ENCODE results near the gene NFATC4.

The NFATC4 gene

DNA sequence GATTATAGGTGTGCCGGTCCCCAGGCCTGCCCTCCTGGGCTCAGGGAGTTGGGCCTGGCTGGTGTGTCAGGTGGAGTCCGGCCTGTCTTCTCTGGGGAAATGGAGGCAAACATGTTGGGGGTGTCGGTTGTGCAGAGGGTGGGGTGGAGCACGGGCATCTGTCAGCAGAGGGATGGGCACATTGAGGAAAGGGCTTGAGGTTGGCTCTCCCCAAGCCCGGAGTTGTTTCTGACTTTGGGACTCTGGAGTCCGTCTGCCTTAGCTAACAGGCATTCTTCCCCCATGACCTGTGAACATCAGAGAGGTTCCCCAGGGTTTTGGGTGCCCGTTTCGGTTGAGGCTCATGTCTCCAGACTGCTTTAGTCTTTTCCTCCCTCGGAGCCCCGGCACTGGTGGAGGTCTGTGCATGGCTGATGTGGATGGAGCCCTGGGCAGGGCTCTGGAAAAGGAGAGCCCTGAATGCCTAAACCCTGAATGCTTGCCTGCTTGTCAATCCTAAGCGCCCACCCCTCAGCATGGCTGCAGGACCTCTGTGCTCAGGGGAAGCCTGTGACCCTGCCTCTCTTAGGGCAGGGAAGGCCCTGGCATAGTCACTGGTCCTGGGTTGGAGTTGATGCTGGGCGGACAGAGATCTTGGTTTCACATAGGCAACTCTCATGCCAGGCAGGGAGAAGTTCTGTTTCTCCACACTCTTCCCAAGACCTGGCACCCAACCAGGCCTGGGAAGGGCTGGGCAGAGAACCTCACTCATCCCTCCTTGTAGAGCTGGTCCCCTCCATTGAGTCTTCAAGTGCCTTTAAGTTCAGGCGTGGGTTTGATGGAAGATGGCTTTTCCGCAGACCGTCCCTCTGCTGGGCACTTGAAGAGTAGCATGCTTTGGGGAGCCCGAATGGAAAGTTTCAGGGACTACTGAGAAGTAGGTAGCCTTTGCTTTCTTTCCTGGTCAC, 43.7 kb downstream of the NFATC4 start:
- peak; percentile 79 for FAIRE-seq

GRCh38 chr14:24414077-24414476, 46.1 kb downstream of the NFATC4 start:
- no peak for FAIRE-seq

- no peak for FAIRE-seq
These were observed 46.9 kb downstream of the NFATC4 start for GRCh38 chr14:24414732-24415420.

DNA sequence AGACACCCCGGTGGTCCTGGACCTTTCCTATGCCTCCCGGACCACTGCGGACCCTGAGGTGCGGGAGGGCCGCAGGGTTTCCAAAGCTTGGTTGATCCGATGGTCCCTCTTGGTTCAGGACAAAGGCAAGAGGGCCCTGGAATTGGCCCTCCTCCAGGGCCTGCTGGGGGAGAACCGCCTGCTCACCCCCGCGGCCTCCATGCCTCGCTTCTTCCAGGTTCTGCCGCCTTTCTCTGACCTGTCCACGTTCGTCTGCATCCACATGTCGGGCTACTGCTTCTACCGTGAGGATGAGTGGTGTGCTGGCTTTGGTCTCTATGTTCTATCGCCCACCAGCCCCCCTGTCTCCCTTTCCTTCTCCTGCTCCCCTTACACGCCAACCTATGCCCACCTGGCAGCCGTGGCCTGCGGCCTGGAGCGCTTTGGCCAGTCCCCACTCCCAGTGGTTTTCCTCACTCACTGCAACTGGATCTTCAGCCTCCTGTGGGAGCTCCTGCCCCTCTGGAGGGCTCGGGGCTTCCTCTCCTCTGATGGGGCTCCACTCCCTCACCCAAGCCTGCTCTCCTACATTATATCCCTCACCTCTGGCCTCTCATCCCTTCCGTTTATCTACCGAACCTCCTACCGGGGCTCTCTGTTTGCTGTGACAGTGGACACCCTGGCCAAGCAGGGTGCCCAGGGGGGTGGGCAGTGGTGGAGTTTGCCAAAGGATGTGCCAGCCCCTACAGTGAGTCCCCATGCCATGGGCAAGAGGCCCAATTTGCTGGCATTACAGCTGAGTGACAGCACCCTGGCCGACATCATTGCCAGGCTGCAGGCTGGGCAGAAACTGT, 47.7 kb downstream of the NFATC4 start:
- no peak for FAIRE-seq

DNA sequence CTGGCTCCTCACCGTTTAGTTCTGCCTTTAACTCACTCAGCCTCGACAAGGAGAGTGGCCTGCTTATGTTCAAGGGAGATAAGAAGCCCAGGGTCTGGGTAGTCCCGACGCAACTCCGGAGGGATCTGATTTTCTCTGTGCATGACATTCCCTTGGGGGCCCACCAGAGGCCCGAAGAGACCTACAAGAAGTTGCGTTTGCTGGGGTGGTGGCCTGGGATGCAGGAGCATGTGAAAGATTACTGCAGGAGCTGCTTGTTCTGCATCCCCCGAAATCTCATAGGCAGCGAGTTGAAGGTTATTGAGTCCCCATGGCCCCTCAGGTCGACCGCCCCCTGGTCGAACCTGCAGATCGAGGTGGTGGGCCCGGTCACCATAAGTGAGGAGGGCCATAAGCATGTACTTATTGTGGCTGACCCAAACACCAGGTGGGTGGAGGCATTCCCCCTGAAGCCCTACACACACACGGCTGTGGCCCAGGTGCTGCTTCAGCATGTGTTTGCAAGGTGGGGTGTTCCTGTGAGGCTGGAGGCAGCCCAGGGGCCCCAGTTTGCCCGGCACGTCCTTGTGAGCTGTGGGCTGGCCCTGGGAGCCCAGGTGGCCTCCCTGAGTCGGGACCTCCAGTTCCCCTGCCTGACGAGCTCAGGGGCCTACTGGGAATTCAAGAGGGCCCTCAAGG, 48.4 kb downstream of the NFATC4 start:
- FAIRE-seq, result no peak

DNA sequence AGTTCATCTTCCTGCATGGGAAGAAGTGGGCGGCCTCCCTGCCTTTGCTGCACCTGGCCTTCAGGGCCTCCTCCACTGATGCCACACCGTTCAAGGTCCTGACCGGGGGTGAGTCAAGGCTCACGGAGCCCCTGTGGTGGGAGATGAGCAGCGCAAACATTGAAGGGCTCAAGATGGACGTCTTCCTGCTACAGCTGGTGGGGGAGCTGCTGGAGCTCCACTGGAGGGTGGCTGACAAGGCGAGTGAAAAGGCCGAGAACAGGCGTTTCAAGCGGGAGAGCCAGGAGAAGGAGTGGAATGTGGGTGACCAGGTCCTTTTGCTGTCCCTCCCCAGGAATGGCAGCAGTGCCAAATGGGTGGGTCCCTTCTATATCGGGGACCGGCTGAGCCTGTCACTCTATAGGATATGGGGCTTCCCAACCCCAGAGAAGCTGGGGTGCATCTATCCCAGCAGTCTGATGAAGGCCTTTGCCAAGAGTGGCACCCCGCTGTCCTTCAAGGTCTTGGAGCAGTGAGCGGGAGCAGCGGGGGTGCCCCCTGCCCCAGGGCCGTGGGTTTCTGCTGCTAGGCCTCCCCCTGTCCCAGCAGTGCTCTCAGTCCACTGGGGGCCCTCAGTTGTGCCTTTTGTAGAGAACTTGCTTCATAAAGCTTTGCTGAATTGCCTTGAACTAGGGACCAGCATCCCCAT, 49.1 kb downstream of the NFATC4 start:
- FAIRE-seq, result no peak

- no peak for FAIRE-seq
These were observed 50.0 kb downstream of the NFATC4 start for GRCh38 chr14:24417832-24418491.

DNA sequence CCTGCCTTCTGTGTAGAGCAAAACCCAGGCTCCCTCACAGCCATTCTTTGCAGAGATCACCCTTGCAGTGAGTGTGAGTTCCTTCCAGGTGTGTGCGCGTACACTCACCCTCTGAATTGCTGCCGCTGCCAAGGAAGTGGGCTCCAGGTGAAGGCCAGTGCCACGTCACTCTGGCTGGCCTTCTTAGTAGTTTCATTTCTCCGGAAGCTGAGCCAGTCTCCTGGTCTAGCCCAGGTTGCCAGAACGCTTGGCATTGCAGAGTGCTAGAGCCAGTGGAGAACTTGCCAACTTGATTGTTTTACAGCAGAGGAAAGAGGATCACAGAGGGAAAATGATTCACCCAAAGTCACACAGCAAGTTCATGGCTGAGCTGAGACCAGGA, 50.5 kb downstream of the NFATC4 start:
- FAIRE-seq, result no peak

GRCh38 chr14:24422261-24422660, 54.3 kb downstream of the NFATC4 start:
- FAIRE-seq, result no peak

- FAIRE-seq, result no peak
These were observed 55.0 kb downstream of the NFATC4 start for GRCh38 chr14:24422694-24423601.

DNA sequence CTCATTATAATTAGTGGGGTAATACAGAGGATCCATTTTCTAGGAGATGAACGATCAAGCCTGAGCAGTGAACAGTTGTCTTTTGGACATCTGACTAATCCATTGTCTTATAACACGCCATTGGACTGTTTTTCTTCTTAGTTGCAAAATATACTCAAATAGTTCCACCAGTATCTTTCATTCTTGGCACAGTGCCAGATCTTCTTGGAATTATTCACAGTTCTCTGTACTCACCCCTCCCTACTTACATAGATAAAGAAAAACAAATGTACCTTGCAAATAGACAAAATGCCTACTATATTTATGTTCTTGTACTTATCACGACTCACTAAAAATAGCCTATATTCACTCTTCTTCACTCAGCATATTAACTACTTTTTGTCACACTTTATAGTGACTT, 57.7 kb downstream of the NFATC4 start:
- FAIRE-seq, result no peak

DNA sequence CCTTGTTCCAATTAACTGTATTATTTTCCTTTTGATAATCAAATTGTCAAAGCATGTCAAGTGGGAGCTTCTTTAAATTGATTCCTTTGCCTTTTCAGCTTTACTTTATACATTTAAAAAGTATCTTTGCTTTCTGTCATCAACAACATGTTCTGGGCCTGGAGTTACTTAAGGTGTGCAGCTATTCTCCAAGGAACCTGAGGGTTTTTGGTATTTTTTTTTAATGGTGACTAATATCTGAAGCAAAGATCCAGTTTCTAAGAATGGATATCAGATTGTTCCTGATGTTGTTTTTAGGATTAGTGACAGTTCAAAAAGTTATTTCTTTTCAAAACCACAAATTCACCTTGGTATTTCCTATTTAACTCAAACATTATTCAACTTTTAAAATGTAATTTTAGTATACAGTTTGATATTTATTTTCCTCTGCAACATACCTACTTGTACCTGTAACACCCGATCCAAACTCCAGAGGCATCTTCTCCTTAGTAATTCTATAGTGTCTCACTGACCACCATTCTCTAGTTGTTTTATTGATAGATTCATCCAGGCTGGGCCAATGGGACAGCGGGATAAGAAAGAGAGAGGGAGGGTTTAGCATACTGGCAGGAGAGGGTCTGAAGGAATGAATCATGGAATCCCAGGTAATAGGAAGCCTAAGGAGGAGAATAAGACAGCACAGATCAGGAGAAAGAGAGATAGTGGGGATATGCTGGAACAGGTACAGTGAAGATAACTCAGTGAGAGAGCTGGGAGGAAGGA, 58.3 kb downstream of the NFATC4 start:
- FAIRE-seq, result no peak

GRCh38 chr14:24426912-24427536, 59.0 kb downstream of the NFATC4 start:
- FAIRE-seq, result no peak

DNA sequence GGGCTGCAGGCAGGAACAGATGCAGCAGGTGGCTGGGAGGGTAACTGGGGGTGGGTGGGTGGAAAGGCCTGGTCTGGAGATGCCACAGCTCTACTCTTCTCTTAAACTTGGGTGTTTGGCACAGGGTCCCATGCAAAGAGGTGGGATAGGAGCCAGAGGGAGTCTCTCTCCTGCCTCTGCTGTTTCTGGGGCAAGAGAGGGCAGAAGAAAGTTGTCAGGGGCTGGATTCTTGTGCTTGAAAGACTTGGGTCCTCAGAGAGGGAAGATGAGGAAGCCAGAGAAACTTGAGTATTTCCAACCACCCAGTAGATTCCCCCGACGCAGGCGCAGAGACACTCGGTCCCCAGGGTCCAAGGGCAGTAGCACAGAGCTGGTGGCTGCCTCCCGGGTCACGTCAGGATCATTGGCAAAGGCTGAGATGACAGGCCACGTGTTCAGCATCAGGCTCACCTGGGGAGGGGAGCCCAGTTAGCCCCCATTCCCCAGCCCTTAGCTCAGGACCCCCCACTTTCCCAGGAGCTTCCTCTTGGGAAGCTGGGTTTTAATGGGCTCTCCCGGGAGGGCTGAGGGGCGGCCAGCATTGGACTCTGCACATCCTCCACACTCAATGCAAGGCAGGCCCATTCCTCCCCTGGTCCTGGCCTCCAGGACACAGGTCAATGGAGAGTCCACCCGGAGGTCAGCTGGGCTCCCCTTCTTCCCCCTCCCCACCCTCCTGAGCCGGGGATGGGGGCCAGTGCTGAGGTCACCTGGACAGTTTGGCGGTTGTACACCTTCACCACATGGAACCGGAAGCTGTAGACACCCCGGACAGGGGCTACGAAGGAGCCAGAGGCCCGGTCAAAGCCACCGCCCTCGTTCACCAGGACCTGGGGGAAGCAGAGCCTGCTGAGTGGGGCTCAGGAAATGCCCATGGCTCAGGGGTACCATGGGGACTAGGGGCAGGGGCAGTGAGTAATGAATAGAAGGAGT, 59.8 kb downstream of the NFATC4 start:
- no peak for FAIRE-seq

DNA sequence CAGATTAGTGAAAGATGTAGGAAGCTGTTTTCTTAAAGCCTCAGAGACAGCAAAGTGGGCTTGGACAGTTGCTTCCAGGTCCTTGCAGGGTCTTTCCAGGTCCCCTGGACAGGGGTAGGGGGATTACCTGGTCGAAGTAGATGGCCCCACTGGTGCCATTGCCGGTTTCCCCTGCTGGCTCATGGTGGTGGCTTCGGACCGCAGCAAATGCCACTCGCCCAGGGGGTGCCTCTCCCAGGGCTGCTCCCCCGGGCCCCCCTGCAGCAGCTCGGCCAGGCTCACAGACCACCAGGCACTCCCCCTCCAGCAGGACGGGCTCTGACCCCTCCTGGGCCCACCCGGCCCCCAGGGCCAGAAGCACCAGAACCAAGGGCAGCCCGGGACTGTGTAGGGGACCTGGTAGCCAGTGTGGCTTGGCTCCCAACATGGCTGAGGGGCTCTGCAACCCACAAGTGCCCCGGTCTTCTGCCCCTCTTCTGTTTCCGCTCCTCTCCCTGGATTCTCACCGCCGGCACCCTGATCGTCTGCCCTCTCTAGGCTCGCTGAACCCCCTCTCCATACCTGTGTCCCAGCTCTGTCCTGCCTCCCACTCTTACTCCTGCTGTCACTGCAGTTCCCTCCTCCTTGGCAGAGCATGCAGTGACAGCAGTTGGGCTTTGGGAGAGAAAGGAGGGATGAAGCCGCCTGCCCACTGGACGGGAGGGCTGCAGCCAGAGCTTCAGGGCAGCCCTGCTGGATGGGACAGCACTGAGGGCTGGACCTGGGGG, 60.8 kb downstream of the NFATC4 start:
- FAIRE-seq, result no peak
